Colonic mucosa (tissue), 4 donors: ENCODE measurements around the gene MSH4. TPM values are rescaled to one million over a fixed set of nuclear protein-coding genes. Genes with fewer than 3 reads are reported as not detected.
"Not testable (repeated sequence)": the region's sequence is repeated elsewhere in the genome, so short reads cannot be mapped to it uniquely, and the experiment has no call there.

ENCODE experiments used
- DNase-seq: peaks from one replicate; pipeline ENCODE4 v3.0.0-alpha.2; 2020
- H3K27ac ChIP-seq: fragments of 200-600 bp; one replicate; pipeline ENCODE4 v1.8.0; 2021
- H3K27me3 ChIP-seq: fragments of 200-600 bp; one replicate; pipeline ENCODE4 v1.8.0; 2021
- H3K36me3 ChIP-seq: fragments of 200-600 bp; one replicate; pipeline ENCODE4 v1.8.0; 2021
- H3K4me1 ChIP-seq: fragments of 200-600 bp; one replicate; pipeline ENCODE4 v1.8.0; 2021; ENCODE audit warnings: mild to moderate bottlenecking
- H3K4me3 ChIP-seq: fragments of 200-600 bp; one replicate; pipeline ENCODE4 v1.8.0; 2021
- H3K9ac ChIP-seq, 2 donors: one replicate each; pipeline ENCODE4 v1.7.0; 2013; ENCODE audit warnings: control low read depth in 2 of 2, low read depth in 2 of 2, low read length in 2 of 2
- H3K9me3 ChIP-seq: fragments of 200-600 bp; one replicate; pipeline ENCODE4 v1.8.0; 2021
- intact Hi-C: fragments of 100-400 bp; cut with DNase I; formaldehyde crosslinking; loops from one replicate; pipeline ENCODE4 v1.14.1; 2022
- total RNA-seq, 2 donors: library from RNA; stranded (reverse); fragmentation: NEBNext Ultra II Directional in 1 of 2; extraction: Animal tissue kit (Norgen Biotek cat#: 25700) in 1 of 2; gene quantifications; one replicate each; pipeline ENCODE4 v1.2.1, GENCODE V29; 2021
- TF ChIP-seq, protein P1 (sequence below): fragments of 200-600 bp; IDR thresholded peaks from one replicate; pipeline ENCODE4 v1.8.0; 2022; ENCODE audit warnings: antibody characterized with exemption, mild to moderate bottlenecking
- donor health status: healthy.
- donor health status: DM: no; HTN: no; CAD: no.
- donor health status: DM: no; HTN: no; CAD: no.

MSH4 gene
- total RNA-seq, 2 donors from 2014 or later, result 0.16 to 0.20 TPM

DNA sequence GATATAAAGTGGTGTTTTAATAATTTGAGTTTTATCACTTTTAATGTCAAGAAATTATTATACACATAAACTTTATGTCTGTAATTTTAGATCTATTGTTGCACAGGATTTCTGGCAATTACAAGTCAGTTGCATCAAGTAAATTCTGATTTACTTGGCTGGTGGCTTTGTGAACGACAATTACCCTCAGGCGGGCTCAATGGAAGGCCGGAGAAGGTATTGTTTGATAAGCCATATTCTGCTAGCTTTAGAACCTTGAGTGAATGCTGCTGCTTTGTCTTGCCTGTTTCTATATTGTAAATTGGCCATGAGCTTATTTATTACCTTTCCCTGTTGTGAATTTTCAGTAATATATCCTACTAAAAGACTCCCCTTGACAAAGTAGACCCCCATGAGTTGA lies 4.6 kb upstream of the MSH4 start:
- no peaks in the 10 kb centered on the region for H3K27me3 ChIP-seq
- no peak overlapping the region for H3K27ac ChIP-seq
- H3K36me3 ChIP-seq, result peaks cover 10% of the 10 kb centered on the region
- intact Hi-C loops, result no loop called here
- no peaks in the 10 kb centered on the region for H3K4me1 ChIP-seq
- no peak overlapping the region for H3K4me3 ChIP-seq
- TF ChIP-seq, protein P1, sequence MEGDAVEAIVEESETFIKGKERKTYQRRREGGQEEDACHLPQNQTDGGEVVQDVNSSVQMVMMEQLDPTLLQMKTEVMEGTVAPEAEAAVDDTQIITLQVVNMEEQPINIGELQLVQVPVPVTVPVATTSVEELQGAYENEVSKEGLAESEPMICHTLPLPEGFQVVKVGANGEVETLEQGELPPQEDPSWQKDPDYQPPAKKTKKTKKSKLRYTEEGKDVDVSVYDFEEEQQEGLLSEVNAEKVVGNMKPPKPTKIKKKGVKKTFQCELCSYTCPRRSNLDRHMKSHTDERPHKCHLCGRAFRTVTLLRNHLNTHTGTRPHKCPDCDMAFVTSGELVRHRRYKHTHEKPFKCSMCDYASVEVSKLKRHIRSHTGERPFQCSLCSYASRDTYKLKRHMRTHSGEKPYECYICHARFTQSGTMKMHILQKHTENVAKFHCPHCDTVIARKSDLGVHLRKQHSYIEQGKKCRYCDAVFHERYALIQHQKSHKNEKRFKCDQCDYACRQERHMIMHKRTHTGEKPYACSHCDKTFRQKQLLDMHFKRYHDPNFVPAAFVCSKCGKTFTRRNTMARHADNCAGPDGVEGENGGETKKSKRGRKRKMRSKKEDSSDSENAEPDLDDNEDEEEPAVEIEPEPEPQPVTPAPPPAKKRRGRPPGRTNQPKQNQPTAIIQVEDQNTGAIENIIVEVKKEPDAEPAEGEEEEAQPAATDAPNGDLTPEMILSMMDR, result no peak
- no peak overlapping the region for H3K9ac ChIP-seq
- no peaks in the 10 kb centered on the region for H3K9me3 ChIP-seq
- DNase-seq, result no peak

DNA sequence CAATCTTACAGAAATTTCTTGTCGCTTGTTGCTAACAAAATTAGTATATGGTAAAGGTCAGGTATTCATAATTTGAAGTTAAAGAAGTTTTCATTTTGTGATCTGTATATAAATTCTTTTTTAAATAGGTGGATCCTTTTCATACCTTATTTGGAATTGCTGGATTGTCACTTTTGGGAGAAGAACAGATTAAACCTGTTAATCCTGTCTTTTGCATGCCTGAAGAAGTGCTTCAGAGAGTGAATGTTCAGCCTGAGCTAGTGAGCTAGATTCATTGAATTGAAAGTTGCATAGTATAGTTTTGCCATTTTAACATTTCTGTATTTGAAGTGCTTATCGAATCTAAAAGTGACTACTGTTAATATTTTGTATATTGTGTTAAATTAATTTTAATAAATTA lies 2.3 kb upstream of the MSH4 start:
- DNase-seq, result no peak
- intact Hi-C loops, result no loop called here
- Histone ChIP-seq H3K27ac (no peak overlapping the region), H3K9me3 (no peaks in the 10 kb centered on the region), H3K4me3 (no peak overlapping the region), H3K27me3 (no peaks in the 10 kb centered on the region), H3K9ac (no peak overlapping the region), H3K36me3 (peaks cover 10% of the 10 kb centered on the region), H3K4me1 (no peaks in the 10 kb centered on the region)
- TF ChIP-seq, protein P1, result no peak

DNA sequence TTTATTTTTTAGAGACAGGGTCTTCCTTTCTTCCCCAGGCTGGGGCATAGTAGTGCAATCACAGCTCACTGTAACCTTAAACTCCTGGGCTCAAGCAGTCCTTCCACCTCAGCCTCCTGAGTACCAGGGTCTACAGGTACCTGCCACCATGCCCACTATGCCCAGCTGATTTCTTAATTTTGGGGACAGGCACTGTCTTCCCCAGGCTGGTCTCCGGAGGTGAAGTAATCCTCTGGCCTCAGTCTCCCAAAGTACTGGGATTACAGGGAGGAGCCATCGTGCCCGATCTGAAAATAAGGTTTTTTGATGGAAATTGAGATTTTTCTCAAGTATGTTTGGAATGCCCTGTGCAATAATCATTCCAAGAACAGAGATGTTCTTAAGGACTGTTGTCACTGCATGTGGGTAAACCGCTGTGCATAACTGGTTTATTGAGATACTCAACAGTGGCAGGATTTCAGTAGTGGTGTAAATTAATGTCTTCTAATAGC lies 934 bp upstream of the MSH4 start:
- TF ChIP-seq, protein P1, result no peak
- DNase-seq, result no peak
- no peak overlapping the region for H3K9ac ChIP-seq
- H3K4me1 ChIP-seq, result no peaks in the 10 kb centered on the region
- no peak overlapping the region for H3K4me3 ChIP-seq
- no peaks in the 10 kb centered on the region for H3K27me3 ChIP-seq
- intact Hi-C loops, result no loop called here
- no peaks in the 10 kb centered on the region for H3K9me3 ChIP-seq
- no peak overlapping the region for H3K27ac ChIP-seq
- peaks cover 10% of the 10 kb centered on the region for H3K36me3 ChIP-seq

DNA sequence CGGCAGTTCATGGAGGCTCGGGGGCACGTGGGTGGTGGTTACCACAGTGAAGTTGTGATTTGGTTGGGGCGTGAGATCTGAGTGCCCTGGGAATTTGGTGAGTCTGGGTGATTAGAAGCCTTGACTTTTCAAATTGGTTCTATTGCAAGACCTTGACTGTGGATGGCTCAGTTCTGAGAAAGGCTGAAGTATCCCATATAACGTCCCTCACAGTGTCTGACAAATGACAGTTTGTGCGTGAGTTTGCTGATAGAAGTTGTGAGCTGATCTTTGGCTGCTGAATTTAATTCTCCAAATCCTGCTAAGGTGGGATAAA lies 549 bp downstream of the MSH4 start:
- no peak overlapping the region for H3K9ac ChIP-seq
- no peak overlapping the region for H3K4me3 ChIP-seq
- no peak overlapping the region for H3K27ac ChIP-seq
- DNase-seq, result no peak
- TF ChIP-seq, protein P1, result no peak
- peaks cover 10% of the 10 kb centered on the region for H3K36me3 ChIP-seq
- no peaks in the 10 kb centered on the region for H3K9me3 ChIP-seq
- no peaks in the 10 kb centered on the region for H3K27me3 ChIP-seq
- intact Hi-C loops, result no loop called here
- H3K4me1 ChIP-seq, result no peaks in the 10 kb centered on the region

DNA sequence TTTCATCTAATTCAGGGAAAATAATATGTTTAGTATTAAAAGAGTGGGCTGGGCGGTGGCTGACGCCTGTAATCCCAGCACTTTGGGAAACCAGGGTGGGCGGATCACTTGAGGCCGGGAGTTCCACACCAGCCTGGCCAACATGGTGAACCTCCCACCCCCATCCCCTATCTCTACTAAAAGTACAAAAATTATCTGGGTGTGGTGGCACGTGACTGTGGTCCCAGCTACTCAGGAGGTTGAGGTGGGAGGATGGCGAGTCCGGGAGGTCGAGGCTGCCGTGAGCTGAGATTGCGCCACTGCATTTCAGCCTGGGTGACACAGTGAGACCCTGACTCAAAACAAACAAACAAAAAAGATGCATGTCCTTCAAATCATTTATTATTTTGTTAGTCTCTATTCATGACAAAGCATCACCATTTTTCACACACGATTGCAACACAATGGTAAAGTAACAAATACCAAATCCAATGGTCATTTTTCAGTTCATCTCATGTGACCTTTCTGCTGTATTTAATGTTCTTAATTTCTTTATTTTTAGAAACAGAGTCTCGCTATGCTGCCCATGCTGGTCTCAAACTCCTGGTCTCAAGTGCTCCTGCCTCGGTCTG lies 1.0 kb downstream of the MSH4 start:
- Histone ChIP-seq H3K9me3 (no peaks in the 10 kb centered on the region), H3K9ac (no peak overlapping the region), H3K27ac (no peak overlapping the region), H3K4me3 (no peak overlapping the region), H3K36me3 (peaks cover 10% of the 10 kb centered on the region), H3K4me1 (no peaks in the 10 kb centered on the region), H3K27me3 (no peaks in the 10 kb centered on the region)
- DNase-seq, result no peak
- TF ChIP-seq, protein P1, result no peak
- intact Hi-C loops, result no loop called here

GRCh38 chr1:75801480-75801879 lies 4.8 kb downstream of the MSH4 start:
- H3K9ac ChIP-seq, H3K4me1 ChIP-seq, intact Hi-C loops, H3K36me3 ChIP-seq, H3K27ac ChIP-seq, H3K4me3 ChIP-seq, H3K9me3 ChIP-seq, H3K27me3 ChIP-seq, DNase-seq: not testable (repeated sequence)
